GM18520 (cell line): ENCODE data around the gene USF2.

Experiments
- ATAC-seq: cut with Tn5 transposase; IDR thresholded peaks from one replicate; pipeline ENCODE4 v1.9.1; 2021; ENCODE audit not compliant: unreplicated experiment

Gene USF2

GRCh38 chr19:35296644-35297514 is 28.1 kb downstream of the USF2 start:
- ATAC-seq = no peak

GRCh38 chr19:35297515-35297848 is 28.7 kb downstream of the USF2 start:
- no peak for ATAC-seq

- no peak for ATAC-seq
Measured at GRCh38 chr19:35297922-35298321, 29.2 kb downstream of the USF2 start.

- no peak for ATAC-seq
Measured at GRCh38 chr19:35298561-35298972, 29.8 kb downstream of the USF2 start.

- ATAC-seq = no peak
Measured at GRCh38 chr19:35299523-35300338, 31.0 kb downstream of the USF2 start.

GRCh38 chr19:35300339-35300649 is 31.5 kb downstream of the USF2 start:
- no peak for ATAC-seq

GRCh38 chr19:35301961-35302360 is 33.2 kb downstream of the USF2 start:
- no peak for ATAC-seq

- no peak for ATAC-seq
Measured at GRCh38 chr19:35302446-35302845, 33.7 kb downstream of the USF2 start.

GRCh38 chr19:35303357-35303915 is 34.7 kb downstream of the USF2 start:
- no peak for ATAC-seq

GRCh38 chr19:35304036-35304435 is 35.3 kb downstream of the USF2 start:
- no peak for ATAC-seq

- ATAC-seq = no peak
Measured at GRCh38 chr19:35305181-35305580, 36.4 kb downstream of the USF2 start.

GRCh38 chr19:35306473-35307246 is 37.9 kb downstream of the USF2 start:
- ATAC-seq = no peak

- ATAC-seq = no peak
Measured at GRCh38 chr19:35307931-35308330, 39.2 kb downstream of the USF2 start.

- ATAC-seq = no peak
Measured at GRCh38 chr19:35308910-35309309, 40.1 kb downstream of the USF2 start.

GRCh38 chr19:35309481-35310279 is 40.9 kb downstream of the USF2 start:
- no peak for ATAC-seq

- no peak for ATAC-seq
Measured at GRCh38 chr19:35310331-35310730, 41.6 kb downstream of the USF2 start.

- no peak for ATAC-seq
Measured at GRCh38 chr19:35310811-35311465, 42.2 kb downstream of the USF2 start.

GRCh38 chr19:35311901-35312665 is 43.3 kb downstream of the USF2 start:
- ATAC-seq = no peak

GRCh38 chr19:35313587-35313986 is 44.8 kb downstream of the USF2 start:
- no peak for ATAC-seq
